Breast epithelium (tissue), 4 donors: ENCODE measurements around the gene UNC79. TPM values are rescaled to one million over a fixed set of nuclear protein-coding genes. Genes with fewer than 3 reads are reported as not detected.
"Not testable (repeated sequence)": the region's sequence is repeated elsewhere in the genome, so short reads cannot be mapped to it uniquely, and the experiment has no call there.

ENCODE experiments used
- DNase-seq, 2 donors: peaks; one replicate each; pipeline ENCODE4 v3.0.0-alpha.2; 2019; ENCODE audit warnings: low spot score in 2 of 2
- H3K27ac ChIP-seq, 2 donors: fragments of 200-600 bp; sonication (generic) in 1 of 2; one replicate each; pipeline ENCODE4 v1.5.1; 2016 to 2019; ENCODE audit warnings: mild to moderate bottlenecking in 1 of 2
- H3K27me3 ChIP-seq, 2 donors: fragments of 200-600 bp; sonication (generic) in 1 of 2; one replicate each; pipeline versions ENCODE4 v1.5.1 to v1.6.0; 2017 to 2019; ENCODE audit warnings: control low read depth in 1 of 2, mild to moderate bottlenecking in 1 of 2
- H3K36me3 ChIP-seq: fragments of 200-600 bp; one replicate; pipeline ENCODE4 v1.5.1; 2019
- H3K4me1 ChIP-seq, 2 donors: fragments of 200-600 bp; sonication (generic); one replicate each; pipeline ENCODE4 v1.5.1; 2016 to 2019; ENCODE audit warnings: control low read depth in 1 of 2
- H3K4me3 ChIP-seq, 3 donors: fragments of 200-600 bp; sonication (generic); 1 replicate in 2 of 3; 2 replicates in 1 of 3; pipeline ENCODE4 v1.5.1; 2016 to 2019; ENCODE audit warnings: mild to moderate bottlenecking in 3 of 3, moderate library complexity in 2 of 3
- H3K9me3 ChIP-seq, 2 donors: fragments of 200-600 bp; sonication (generic) in 1 of 2; one replicate each; pipeline ENCODE4 v1.5.1; 2016 to 2019; ENCODE audit warnings: control low read depth in 1 of 2
- POLR2A ChIP-seq: fragments of 450-650 bp; IDR thresholded peaks from one replicate; pipeline ENCODE4 v1.6.1; 2016; ENCODE audit warnings: antibody characterized with exemption, mild to moderate bottlenecking, moderate library complexity
- POLR2AphosphoS5 ChIP-seq, 3 donors: sonication (generic); formaldehyde crosslinking; IDR thresholded peaks; one replicate each; pipeline ENCODE4 v1.6.1; 2017; ENCODE audit warnings: antibody characterized with exemption in 3 of 3
- intact Hi-C: fragments of 100-400 bp; cut with DNase I; formaldehyde crosslinking; loops from one replicate; pipeline ENCODE4 v1.15.1; 2023; ENCODE audit warnings: low total_unique reads
- total RNA-seq, 3 donors: library from RNA; depleted of rRNA; stranded (reverse); fragments of >200 nt; gene quantifications; one replicate each; pipeline ENCODE4 v1.1.0, GENCODE V29; 2016
- TF ChIP-seq, protein P1 (sequence below), 3 donors: fragments of 450-650 bp; IDR thresholded peaks; one replicate each; pipeline ENCODE4 v1.5.1; 2016 to 2017; ENCODE audit warnings: antibody characterized with exemption in 3 of 3, mild to moderate bottlenecking in 3 of 3, moderate library complexity in 3 of 3

Gene UNC79
- total RNA-seq, 3 donors from 2014 or later = 0.29 to 0.32 TPM; not detected in 1

DNA sequence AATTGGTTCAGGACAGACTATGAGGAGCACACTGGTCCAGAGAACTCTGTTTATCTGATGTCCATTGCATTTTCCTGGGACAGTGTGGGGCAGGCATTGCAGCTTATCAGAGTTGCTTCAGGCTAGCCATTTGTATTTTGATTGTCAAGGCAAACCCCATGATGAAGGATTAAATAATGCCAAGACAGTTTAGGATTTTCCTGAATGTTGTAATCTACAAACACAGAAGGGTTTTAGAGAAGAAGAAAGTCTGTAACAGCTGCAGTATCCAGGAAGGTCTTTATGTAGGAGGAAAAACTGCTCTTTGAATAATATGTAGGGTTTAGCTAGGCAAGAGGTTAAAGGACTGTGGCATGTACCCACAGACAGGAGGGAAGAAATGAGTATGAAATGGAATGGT, 32.2 kb upstream of the UNC79 start:
- no peak for TF ChIP-seq POLR2A
- no peak for TF ChIP-seq POLR2AphosphoS5 (IDR thresholded peaks at IDR 0.05)
- TF ChIP-seq, protein P1, sequence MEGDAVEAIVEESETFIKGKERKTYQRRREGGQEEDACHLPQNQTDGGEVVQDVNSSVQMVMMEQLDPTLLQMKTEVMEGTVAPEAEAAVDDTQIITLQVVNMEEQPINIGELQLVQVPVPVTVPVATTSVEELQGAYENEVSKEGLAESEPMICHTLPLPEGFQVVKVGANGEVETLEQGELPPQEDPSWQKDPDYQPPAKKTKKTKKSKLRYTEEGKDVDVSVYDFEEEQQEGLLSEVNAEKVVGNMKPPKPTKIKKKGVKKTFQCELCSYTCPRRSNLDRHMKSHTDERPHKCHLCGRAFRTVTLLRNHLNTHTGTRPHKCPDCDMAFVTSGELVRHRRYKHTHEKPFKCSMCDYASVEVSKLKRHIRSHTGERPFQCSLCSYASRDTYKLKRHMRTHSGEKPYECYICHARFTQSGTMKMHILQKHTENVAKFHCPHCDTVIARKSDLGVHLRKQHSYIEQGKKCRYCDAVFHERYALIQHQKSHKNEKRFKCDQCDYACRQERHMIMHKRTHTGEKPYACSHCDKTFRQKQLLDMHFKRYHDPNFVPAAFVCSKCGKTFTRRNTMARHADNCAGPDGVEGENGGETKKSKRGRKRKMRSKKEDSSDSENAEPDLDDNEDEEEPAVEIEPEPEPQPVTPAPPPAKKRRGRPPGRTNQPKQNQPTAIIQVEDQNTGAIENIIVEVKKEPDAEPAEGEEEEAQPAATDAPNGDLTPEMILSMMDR (IDR thresholded peaks at IDR 0.05) = no peak
- no peak for DNase-seq
- Histone ChIP-seq H3K4me3 (no peak overlapping the region), H3K27me3 (no peaks in the 10 kb centered on the region), H3K27ac (no peak overlapping the region), H3K9me3 (peaks cover 0 to 18% of the 10 kb centered on the region in 2 donors), H3K36me3 (no peaks in the 10 kb centered on the region), H3K4me1 (no peaks in the 10 kb centered on the region)
- intact Hi-C loops = no loop called here

DNA sequence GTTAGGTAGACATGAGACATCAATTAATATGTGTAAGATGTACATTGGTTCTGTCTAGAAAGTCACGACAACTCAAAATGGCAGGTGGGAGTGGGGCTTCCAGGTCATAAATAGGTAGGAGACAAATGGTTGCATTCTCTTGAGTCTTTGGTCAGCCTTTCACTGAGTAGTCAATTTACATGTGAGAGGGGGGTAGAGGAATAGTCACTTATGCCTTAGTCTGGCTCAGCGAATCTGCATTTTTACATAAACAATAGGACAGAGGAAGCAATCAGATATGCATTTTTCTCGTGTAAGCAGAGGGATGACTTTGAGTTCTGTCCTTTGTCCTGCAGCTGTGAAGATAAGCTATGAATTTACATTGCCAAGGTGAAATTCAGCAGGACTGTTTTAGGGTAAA, 27.8 kb upstream of the UNC79 start:
- TF ChIP-seq POLR2AphosphoS5 (IDR thresholded peaks at IDR 0.05) = no peak
- TF ChIP-seq POLR2A = no peak
- TF ChIP-seq, protein P1 (IDR thresholded peaks at IDR 0.05) = no peak
- H3K4me1 ChIP-seq = no peaks in the 10 kb centered on the region
- H3K4me3 ChIP-seq = no peak overlapping the region
- intact Hi-C loops = no loop called here
- no peaks in the 10 kb centered on the region for H3K9me3 ChIP-seq
- DNase-seq = no peak
- no peaks in the 10 kb centered on the region for H3K27me3 ChIP-seq
- H3K27ac ChIP-seq = no peak overlapping the region
- no peaks in the 10 kb centered on the region for H3K36me3 ChIP-seq

DNA sequence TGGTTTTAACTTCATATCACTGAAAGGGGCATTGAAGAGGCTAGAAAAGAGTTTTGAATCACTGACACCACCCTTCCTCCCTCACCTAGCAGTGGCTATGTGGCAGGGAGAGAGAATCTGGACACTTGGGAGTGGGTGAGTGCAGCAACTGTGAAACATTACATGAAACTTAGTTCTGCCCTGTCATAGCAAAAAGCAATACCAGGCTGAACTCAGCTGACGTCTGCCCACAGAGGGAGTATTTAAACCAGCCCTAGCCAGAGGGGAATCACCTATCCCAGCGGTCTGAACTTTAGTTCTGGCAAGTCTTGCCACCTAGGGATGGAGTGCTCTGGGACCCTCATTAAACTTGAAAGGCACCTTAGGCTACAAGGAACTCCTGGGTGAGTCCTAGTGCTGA, 20.7 kb upstream of the UNC79 start:
- Histone ChIP-seq H3K27me3 (no peaks in the 10 kb centered on the region), H3K36me3 (no peaks in the 10 kb centered on the region)

DNA sequence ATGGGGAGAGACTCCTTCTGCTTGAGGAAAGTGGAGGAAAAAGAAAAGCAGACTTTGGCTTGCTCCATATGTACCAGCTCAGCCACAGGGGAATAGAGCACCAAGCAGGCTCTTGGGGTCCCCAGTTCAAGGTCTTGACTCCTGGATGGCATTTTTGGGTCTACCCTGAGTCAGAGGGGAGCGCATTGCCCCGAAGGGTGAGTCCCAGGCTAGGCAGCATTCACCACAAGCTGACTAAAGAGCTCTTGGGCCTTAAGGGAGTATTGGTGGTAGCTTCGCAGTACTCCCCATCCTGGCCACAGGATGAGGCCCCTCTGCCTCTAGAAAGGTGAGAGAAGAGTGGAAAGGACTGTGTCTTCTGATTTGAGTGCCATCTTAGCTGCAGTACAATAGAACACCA, 19.8 kb upstream of the UNC79 start:
- Histone ChIP-seq H3K27me3 (no peaks in the 10 kb centered on the region), H3K27ac (no peak overlapping the region), H3K36me3 (no peaks in the 10 kb centered on the region), H3K4me1 (no peaks in the 10 kb centered on the region), H3K4me3 (no peak overlapping the region), H3K9me3 (peaks cover 5 to 9% of the 10 kb centered on the region in 2 donors)
- TF ChIP-seq, protein P1 (IDR thresholded peaks at IDR 0.05) = no peak
- TF ChIP-seq POLR2A (no peak), POLR2AphosphoS5 (IDR thresholded peaks at IDR 0.05) (no peak)
- DNase-seq = no peak
- intact Hi-C loops = no loop called here

More for the DNA sequence above, 20.7 kb upstream of the UNC79 start:
- H3K4me1 ChIP-seq = no peaks in the 10 kb centered on the region
- intact Hi-C loops = no loop called here
- peaks cover 5 to 9% of the 10 kb centered on the region in 2 donors for H3K9me3 ChIP-seq
- no peak for DNase-seq
- no peak overlapping the region for H3K27ac ChIP-seq
- no peak overlapping the region for H3K4me3 ChIP-seq
- TF ChIP-seq POLR2A (no peak), POLR2AphosphoS5 (IDR thresholded peaks at IDR 0.05) (no peak)
- TF ChIP-seq, protein P1 (IDR thresholded peaks at IDR 0.05) = no peak

DNA sequence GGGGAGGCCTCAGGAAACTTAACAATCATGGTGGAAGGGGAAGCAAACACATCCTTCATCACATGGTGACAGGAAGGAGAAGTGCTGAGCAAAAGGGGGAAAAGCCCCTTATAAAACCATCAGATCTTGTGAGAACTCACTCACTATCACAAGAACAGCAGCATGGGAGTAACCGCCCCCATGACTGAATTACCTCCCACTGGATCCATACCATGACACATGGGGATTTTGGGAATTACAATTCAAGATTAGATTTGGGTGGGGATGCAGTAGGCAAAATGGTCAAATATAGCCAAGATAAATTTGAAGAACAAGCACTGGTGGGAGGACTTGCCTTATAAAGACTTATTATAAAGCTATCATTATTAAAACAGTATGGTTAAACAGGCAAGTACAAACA, 5.6 kb upstream of the UNC79 start:
- H3K27ac ChIP-seq, H3K27me3 ChIP-seq, intact Hi-C loops, DNase-seq, H3K36me3 ChIP-seq, H3K4me3 ChIP-seq, H3K4me1 ChIP-seq: not testable (repeated sequence)
- H3K9me3 ChIP-seq = peaks cover 10 to 34% of the 10 kb centered on the region in 2 donors

DNA sequence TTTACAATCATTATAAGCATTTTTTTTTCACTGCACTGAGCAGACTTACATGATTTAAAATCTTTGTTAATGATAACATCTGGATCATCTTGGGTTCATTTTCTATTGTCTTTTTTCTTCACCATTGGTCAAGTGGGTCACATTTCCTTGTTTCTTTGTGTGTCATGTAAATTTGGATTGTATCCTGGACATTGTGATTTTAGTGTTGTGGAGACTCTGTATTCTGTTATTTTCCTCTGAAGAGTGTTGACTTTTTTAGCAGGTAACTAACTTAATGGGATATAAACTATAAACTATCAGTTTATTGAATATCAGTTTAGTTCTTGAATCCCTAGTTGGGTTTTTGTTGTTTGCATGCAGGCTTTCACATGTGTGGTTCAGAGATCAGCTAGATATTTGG, 4.0 kb upstream of the UNC79 start:
- no peak for DNase-seq
- Histone ChIP-seq H3K36me3 (no peaks in the 10 kb centered on the region), H3K27ac (no peak overlapping the region), H3K4me1 (peaks cover 0 to 5% of the 10 kb centered on the region in 2 donors), H3K9me3 (peaks cover 10 to 34% of the 10 kb centered on the region in 2 donors), H3K4me3 (no peak overlapping the region), H3K27me3 (peaks cover 0 to 16% of the 10 kb centered on the region in 2 donors)
- no peak for TF ChIP-seq POLR2A
- TF ChIP-seq, protein P1 (IDR thresholded peaks at IDR 0.05) = no peak
- no peak for TF ChIP-seq POLR2AphosphoS5 (IDR thresholded peaks at IDR 0.05)
- intact Hi-C loops = no loop called here
